Activated T-helper 1 cell treated with anti-CD3 and anti-CD28 coated beads, Interleukin-12 subunit alpha, Interleukin-12 subunit beta, Interleukin-2, Interleukin-4 antibody, amounts not matched to agents 30 ng/mL and 10 ng/mL and 1 ng/mL, durations not matched to agents 14 hours and 24 hours and 36 hours (primary cell): Measurements from ENCODE around the gene LCN6. TPM values are rescaled to one million over a fixed set of nuclear protein-coding genes. Genes with fewer than 3 reads are reported as not detected.
A peak's percentile ranks its signal among the peaks of the same experiment; 100 is the strongest.
"Not testable (repeated sequence)": the region's sequence is repeated elsewhere in the genome, so short reads cannot be mapped to it uniquely, and the experiment has no call there.

ENCODE experiments used
- DNase-seq: peaks from one replicate; pipeline ENCODE4 v3.0.0; 2021; ENCODE audit warnings: low spot score
- H3K27ac Mint-ChIP-seq: one replicate; pipeline ENCODE4 v1.8.0; 2021; ENCODE audit warnings: mild to moderate bottlenecking, mixed read lengths
- H3K27me3 Mint-ChIP-seq: one replicate; pipeline ENCODE4 v1.8.0; 2022; ENCODE audit warnings: mild to moderate bottlenecking, moderate library complexity, mixed read lengths; ENCODE audit not compliant: insufficient read depth
- H3K36me3 Mint-ChIP-seq: one replicate; pipeline ENCODE4 v1.8.0; 2021; ENCODE audit warnings: low read depth, mixed read lengths
- H3K4me1 Mint-ChIP-seq: one replicate; pipeline ENCODE4 v1.8.0; 2021; ENCODE audit warnings: low read depth, mixed read lengths
- H3K4me3 Mint-ChIP-seq: one replicate; pipeline ENCODE4 v1.8.0; 2021; ENCODE audit warnings: mild to moderate bottlenecking, moderate library complexity, mixed read lengths
- H3K9me3 Mint-ChIP-seq: one replicate; pipeline ENCODE4 v1.8.0; 2021; ENCODE audit warnings: mixed read lengths
- intact Hi-C: fragments of 100-400 bp; cut with micrococcal nuclease; formaldehyde crosslinking; loops from one replicate; pipeline ENCODE4 v1.15.1; 2024
- total RNA-seq: library from RNA; stranded (reverse); gene quantifications from 2 replicates; pipeline ENCODE4 v1.2.3, GENCODE V29; 2022

The LCN6 gene
- total RNA-seq, 1 donor from 2014 or later, result not detected

GRCh38 chr9:136720251-136720897 lies 28.0 kb downstream of the LCN6 start:
- no peaks in the 10 kb centered on the region for H3K9me3 Mint-ChIP-seq
- DNase-seq, result no peak
- H3K36me3 Mint-ChIP-seq, result peaks cover 13% of the 10 kb centered on the region
- intact Hi-C loops, result no loop called here
- H3K4me3 Mint-ChIP-seq, result no peak overlapping the region
- H3K27ac Mint-ChIP-seq, result no peak overlapping the region
- H3K27me3 Mint-ChIP-seq, result no peaks in the 10 kb centered on the region
- peaks cover 6% of the 10 kb centered on the region for H3K4me1 Mint-ChIP-seq

- peaks cover 4% of the 10 kb centered on the region for H3K4me1 Mint-ChIP-seq
- intact Hi-C loops, result no loop called here
- DNase-seq, result no peak
- H3K4me3 Mint-ChIP-seq, result no peak overlapping the region
- no peaks in the 10 kb centered on the region for H3K9me3 Mint-ChIP-seq
- no peaks in the 10 kb centered on the region for H3K27me3 Mint-ChIP-seq
- no peak overlapping the region for H3K27ac Mint-ChIP-seq
- H3K36me3 Mint-ChIP-seq, result peaks cover 12% of the 10 kb centered on the region
These were observed 29.0 kb downstream of the LCN6 start for GRCh38 chr9:136719195-136719880.

- Mint-ChIP-seq H3K27ac (no peak overlapping the region), H3K4me3 (no peak overlapping the region), H3K27me3 (no peaks in the 10 kb centered on the region), H3K36me3 (peaks cover 5% of the 10 kb centered on the region), H3K9me3 (no peaks in the 10 kb centered on the region), H3K4me1 (no peaks in the 10 kb centered on the region)
- no peak for DNase-seq
- intact Hi-C loops, result no loop called here
These were observed 29.8 kb downstream of the LCN6 start for GRCh38 chr9:136718345-136719194.

DNA sequence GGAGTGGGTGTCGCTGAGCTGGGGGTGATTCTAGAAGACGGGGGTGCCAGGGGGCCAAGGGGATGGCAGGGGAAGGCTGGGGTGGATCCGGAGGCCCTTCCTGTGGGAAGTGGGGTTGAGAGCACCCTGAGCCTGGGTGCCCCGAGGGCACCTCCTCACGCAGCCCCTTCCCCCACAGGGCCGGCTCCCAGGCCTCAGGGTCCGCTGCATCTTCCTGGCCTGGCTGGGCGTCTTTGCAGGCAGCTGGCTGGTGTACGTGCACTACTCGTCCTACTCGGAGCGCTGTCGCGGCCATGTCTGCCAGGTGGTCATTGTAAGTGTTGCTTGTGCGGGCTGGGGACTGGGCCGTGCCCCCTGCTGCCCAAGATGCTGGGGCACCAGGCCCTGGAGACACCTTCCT lies 30.9 kb downstream of the LCN6 start:
- intact Hi-C loops, result no loop called here
- Mint-ChIP-seq H3K27ac (no peak overlapping the region), H3K4me3 (no peak overlapping the region), H3K4me1 (no peaks in the 10 kb centered on the region), H3K27me3 (peaks cover 3% of the 10 kb centered on the region), H3K9me3 (no peaks in the 10 kb centered on the region), H3K36me3 (peaks cover 3% of the 10 kb centered on the region)
- DNase-seq, result no peak

- H3K4me3 Mint-ChIP-seq, result no peak overlapping the region
- no peak overlapping the region for H3K27ac Mint-ChIP-seq
- H3K27me3 Mint-ChIP-seq, result peaks cover 19% of the 10 kb centered on the region
- no peaks in the 10 kb centered on the region for H3K36me3 Mint-ChIP-seq
- H3K9me3 Mint-ChIP-seq, result no peaks in the 10 kb centered on the region
- no peak for DNase-seq
- intact Hi-C loops, result no loop called here
- H3K4me1 Mint-ChIP-seq, result no peaks in the 10 kb centered on the region
These were observed 33.4 kb downstream of the LCN6 start for GRCh38 chr9:136714893-136715274.

DNA sequence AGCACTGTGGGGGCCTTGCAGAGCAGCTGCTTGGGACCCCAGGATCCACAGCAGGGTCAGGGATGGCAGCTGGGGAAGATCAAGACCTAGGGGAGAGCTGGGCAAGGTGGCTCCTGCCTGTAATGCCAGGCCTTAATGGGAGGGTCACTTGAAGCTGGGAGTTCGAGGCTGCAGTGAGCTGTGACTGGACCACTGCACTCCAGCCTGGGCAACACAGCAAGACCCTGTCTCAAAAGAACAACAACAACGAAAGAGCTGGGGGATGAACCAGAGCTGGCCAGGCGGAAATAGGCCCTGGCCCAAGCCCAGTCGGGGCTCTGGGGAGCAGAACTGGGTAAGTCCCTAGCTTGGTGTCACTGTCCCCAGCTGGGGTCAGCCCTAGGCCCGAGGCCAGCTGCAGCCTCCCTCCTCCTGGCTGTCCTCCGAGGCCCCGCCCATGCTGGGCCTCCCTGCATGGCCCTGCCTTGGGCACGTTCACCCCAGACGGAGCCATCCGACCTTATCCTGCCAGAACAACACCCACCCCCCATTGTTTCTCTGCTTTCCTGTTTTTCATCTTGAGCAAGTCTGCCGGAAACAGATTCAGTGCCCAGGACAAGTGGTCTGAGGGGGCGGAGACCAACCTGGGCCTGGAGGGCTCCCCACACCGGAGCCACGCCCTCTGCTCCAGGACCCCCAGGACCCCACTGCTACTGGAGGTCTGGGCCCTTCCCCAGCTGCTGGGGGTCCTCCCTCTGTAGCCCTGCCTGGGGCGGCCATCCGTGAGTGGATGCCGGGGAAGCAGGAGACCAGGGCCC lies 34.0 kb downstream of the LCN6 start:
- Mint-ChIP-seq H3K27ac (no peak overlapping the region), H3K36me3 (no peaks in the 10 kb centered on the region)

DNA sequence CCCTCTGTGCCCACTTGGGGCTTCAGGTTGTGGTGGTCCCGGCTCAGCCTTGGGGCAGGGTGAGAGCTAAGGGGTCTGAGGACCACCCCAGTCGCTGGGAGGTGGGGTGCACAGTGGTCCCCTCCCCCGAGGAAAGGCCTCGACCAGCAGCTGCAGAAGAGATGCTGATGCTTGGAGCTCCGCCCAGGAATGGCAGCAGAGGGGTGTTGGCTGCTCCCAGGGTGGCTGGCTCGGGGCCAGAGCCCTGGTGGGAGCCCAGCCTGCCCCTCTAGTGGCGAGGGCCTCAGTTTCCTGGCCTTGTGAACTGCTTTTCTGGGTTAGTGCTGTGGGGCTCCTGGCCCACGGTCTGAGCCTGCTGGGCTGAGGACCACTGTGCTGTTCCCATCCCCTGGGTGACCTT lies 34.8 kb downstream of the LCN6 start:
- H3K9me3 Mint-ChIP-seq, result no peaks in the 10 kb centered on the region
- intact Hi-C loops, result no loop called here

More for the DNA sequence above, 34.0 kb downstream of the LCN6 start:
- Mint-ChIP-seq H3K4me3 (no peak overlapping the region), H3K9me3 (no peaks in the 10 kb centered on the region), H3K27me3 (peaks cover 19% of the 10 kb centered on the region), H3K4me1 (no peaks in the 10 kb centered on the region)
- intact Hi-C loops, result no loop called here
- DNase-seq, result no peak

DNA sequence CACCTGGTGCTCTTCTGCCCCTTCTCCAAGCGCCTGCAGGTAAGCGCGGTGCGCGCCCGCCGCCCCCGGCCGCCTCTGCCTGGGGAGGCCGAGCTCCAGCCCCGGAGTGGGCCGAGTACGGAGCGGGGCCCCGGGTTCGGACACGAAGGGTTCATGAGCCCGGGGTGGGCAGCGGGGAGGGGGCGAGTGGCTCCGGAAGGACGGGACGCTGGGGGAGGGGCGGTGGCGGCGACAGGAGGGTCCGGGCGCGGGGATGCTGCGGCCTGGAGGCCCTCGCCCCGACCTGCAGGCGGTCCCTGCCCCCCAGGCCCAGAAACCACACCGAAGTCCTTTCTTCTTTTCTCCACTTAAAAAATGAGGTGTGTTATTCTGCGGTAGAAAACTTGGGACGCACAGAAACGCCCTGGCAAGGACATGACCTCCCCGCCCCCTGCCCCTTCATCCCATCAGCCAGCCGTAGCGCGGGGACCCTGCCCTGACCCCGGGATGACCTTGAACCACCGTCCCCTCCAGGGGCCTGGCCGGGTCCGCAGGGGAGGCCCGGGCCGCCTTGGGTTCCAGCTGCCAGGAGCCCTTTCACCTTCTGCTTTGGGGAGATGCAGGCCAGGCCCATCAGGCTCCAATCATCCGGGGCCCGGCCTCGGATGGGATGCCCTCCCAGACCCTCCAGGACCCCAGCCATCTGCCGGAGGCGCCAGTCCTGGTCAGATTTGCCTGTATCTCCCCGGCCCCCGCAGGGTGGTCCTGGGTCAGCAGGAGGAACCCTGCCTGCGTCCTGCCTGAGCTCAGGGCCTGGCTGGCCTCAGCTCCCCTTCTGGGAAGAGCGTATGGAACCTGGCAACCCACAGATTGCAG lies 35.4 kb downstream of the LCN6 start:
- no peaks in the 10 kb centered on the region for H3K36me3 Mint-ChIP-seq
- no peaks in the 10 kb centered on the region for H3K4me1 Mint-ChIP-seq
- peaks cover 19% of the 10 kb centered on the region for H3K27me3 Mint-ChIP-seq
- H3K27ac Mint-ChIP-seq, result no peak overlapping the region
- DNase-seq, result no peak
- H3K4me3 Mint-ChIP-seq, result no peak overlapping the region
- intact Hi-C loops, result no loop called here
- no peaks in the 10 kb centered on the region for H3K9me3 Mint-ChIP-seq

More for the DNA sequence above, 34.8 kb downstream of the LCN6 start:
- Mint-ChIP-seq H3K27me3 (peaks cover 19% of the 10 kb centered on the region), H3K4me3 (no peak overlapping the region), H3K36me3 (no peaks in the 10 kb centered on the region), H3K27ac (no peak overlapping the region), H3K4me1 (no peaks in the 10 kb centered on the region)
- DNase-seq, result no peak

GRCh38 chr9:136711751-136712689 lies 36.3 kb downstream of the LCN6 start, which contains the start of gene DIPK1B:
TSS of gene DIPK1B (plus strand) at chr9:136712572. CDS start at chr9:136712666, 94 bp downstream.
- H3K9me3 Mint-ChIP-seq, result no peaks in the 10 kb centered on the region
- H3K4me3 Mint-ChIP-seq, result peak within 1 kb of the TSS; percentile 47
- H3K4me1 Mint-ChIP-seq, result no peaks in the 10 kb centered on the region
- intact Hi-C loops, result no loop called here
- no peak within 1 kb of the TSS for H3K27ac Mint-ChIP-seq
- peaks cover 22% of the 10 kb centered on the region for H3K27me3 Mint-ChIP-seq
- no peak for DNase-seq
- no peaks in the 10 kb centered on the region for H3K36me3 Mint-ChIP-seq

GRCh38 chr9:136711219-136711648 lies 37.1 kb downstream of the LCN6 start:
- H3K27ac Mint-ChIP-seq, H3K4me1 Mint-ChIP-seq, DNase-seq, H3K4me3 Mint-ChIP-seq, H3K36me3 Mint-ChIP-seq, intact Hi-C loops, H3K9me3 Mint-ChIP-seq: not testable (repeated sequence)
- H3K27me3 Mint-ChIP-seq, result peaks cover 22% of the 10 kb centered on the region

GRCh38 chr9:136710543-136710942 lies 37.8 kb downstream of the LCN6 start:
- Mint-ChIP-seq H3K27ac (no peak overlapping the region), H3K27me3 (peaks cover 27% of the 10 kb centered on the region), H3K4me1 (no peaks in the 10 kb centered on the region), H3K4me3 (no peak overlapping the region), H3K9me3 (no peaks in the 10 kb centered on the region), H3K36me3 (no peaks in the 10 kb centered on the region)
- intact Hi-C loops, result no loop called here
- no peak for DNase-seq
